Gastrocnemius medialis (tissue), 4 donors: ENCODE results near the gene TMEM130. TPM values are rescaled to one million over a fixed set of nuclear protein-coding genes. Genes with fewer than 3 reads are reported as not detected.
"Not testable (repeated sequence)": the region's sequence is repeated elsewhere in the genome, so short reads cannot be mapped to it uniquely, and the experiment has no call there.

Experiments
- ATAC-seq, 2 donors: fragments of 150-250 bp; one replicate each; pipeline ENCODE4 v1.9.1; 2016
- DNase-seq, 2 donors: peaks; one replicate each; pipeline ENCODE4 v3.0.0-alpha.2; 2019
- H3K27ac ChIP-seq, 4 donors: fragments of 200-600 bp; sonication (generic); 1 replicate in 1 of 4; 2 replicates in 3 of 4; pipeline ENCODE4 v1.5.1; 2016 to 2018; ENCODE audit warnings: mild to moderate bottlenecking in 2 of 4, moderate library complexity in 1 of 4
- H3K27me3 ChIP-seq, 3 donors: fragments of 200-600 bp; sonication (generic) in 2 of 3; 1 replicate in 1 of 3; 2 replicates in 2 of 3; pipeline versions ENCODE4 v1.5.1 to v1.6.0; 2016 to 2019; ENCODE audit warnings: mild to moderate bottlenecking in 1 of 3, moderate library complexity in 1 of 3
- H3K36me3 ChIP-seq, 2 donors: fragments of 200-600 bp; sonication (generic) in 1 of 2; one replicate each; pipeline ENCODE4 v1.5.1; 2017 to 2018
- H3K4me1 ChIP-seq, 2 donors: fragments of 200-600 bp; sonication (generic) in 1 of 2; one replicate each; pipeline ENCODE4 v1.5.1; 2016 to 2017; ENCODE audit warnings: mild to moderate bottlenecking in 2 of 2
- H3K4me3 ChIP-seq, 4 donors: fragments of 200-600 bp; sonication (generic) in 3 of 4; 1 replicate in 1 of 4; 2 replicates in 3 of 4; pipeline ENCODE4 v1.5.1; 2016 to 2019; ENCODE audit warnings: mild to moderate bottlenecking in 2 of 4
- H3K9me3 ChIP-seq, 3 donors: fragments of 200-600 bp; sonication (generic) in 2 of 3; 1 replicate in 1 of 3; 2 replicates in 2 of 3; pipeline ENCODE4 v1.5.1; 2016 to 2019
- POLR2A ChIP-seq, 2 donors: fragments of 450-650 bp; IDR thresholded peaks; one replicate each; pipeline ENCODE4 v1.6.1; 2017; ENCODE audit warnings: antibody characterized with exemption in 2 of 2, mild to moderate bottlenecking in 2 of 2, moderate library complexity in 2 of 2
- in situ Hi-C, 4 donors: fragments of 200-750 bp; cut with MboI; loops; one replicate each; pipeline versions ENCODE4 v1.15.0 to v1.8.0; 2017; ENCODE audit warnings: low sequenced_read_pairs in 4 of 4
- intact Hi-C: fragments of 100-400 bp; cut with DNase I; formaldehyde crosslinking; loops from one replicate; pipeline ENCODE4 v1.15.1; 2023; ENCODE audit warnings: low total_unique reads
- total RNA-seq, 4 donors: library from RNA; depleted of rRNA; stranded (reverse); fragments of >200 nt; gene quantifications; one replicate each; pipeline versions ENCODE4 v1.1.0 to v1.2.3, GENCODE V29; 2016
- TF ChIP-seq, protein P1 (sequence below), 5 experiments: fragments of 450-650 bp in 3 of 5; fragments of 200-600 bp in 2 of 5; sonication (generic) in 2 of 5; IDR thresholded peaks in 4 of 5; conservative IDR thresholded peaks in 1 of 5; 1 replicate in 4 of 5; 2 replicates in 1 of 5; pipeline ENCODE4 v1.5.1; 2016 to 2019; ENCODE audit warnings: antibody characterized with exemption in 5 of 5, mild to moderate bottlenecking in 3 of 5, moderate library complexity in 3 of 5

TMEM130 gene
- total RNA-seq, 4 donors from 2014 or later, result not detected

GRCh38 chr7:98875501-98875900 lies 5.7 kb upstream of the TMEM130 start:
- DNase-seq, result no peak
- Histone ChIP-seq H3K36me3 (no peaks in the 10 kb centered on the region), H3K4me1 (peaks cover 11 to 13% of the 10 kb centered on the region in 2 donors), H3K27ac (no peak overlapping the region), H3K27me3 (peaks cover 8 to 10% (median 10%) of the 10 kb centered on the region in 3 donors), H3K4me3 (no peak overlapping the region), H3K9me3 (no peaks in the 10 kb centered on the region)
- intact Hi-C loops, result loop anchor here (10.0 kb wide), 1 partner anchor 591 kb away; the partner anchor contains the start of gene BRI3
- no peak for TF ChIP-seq POLR2A (IDR thresholded peaks at IDR 0.05)
- TF ChIP-seq, protein P1, sequence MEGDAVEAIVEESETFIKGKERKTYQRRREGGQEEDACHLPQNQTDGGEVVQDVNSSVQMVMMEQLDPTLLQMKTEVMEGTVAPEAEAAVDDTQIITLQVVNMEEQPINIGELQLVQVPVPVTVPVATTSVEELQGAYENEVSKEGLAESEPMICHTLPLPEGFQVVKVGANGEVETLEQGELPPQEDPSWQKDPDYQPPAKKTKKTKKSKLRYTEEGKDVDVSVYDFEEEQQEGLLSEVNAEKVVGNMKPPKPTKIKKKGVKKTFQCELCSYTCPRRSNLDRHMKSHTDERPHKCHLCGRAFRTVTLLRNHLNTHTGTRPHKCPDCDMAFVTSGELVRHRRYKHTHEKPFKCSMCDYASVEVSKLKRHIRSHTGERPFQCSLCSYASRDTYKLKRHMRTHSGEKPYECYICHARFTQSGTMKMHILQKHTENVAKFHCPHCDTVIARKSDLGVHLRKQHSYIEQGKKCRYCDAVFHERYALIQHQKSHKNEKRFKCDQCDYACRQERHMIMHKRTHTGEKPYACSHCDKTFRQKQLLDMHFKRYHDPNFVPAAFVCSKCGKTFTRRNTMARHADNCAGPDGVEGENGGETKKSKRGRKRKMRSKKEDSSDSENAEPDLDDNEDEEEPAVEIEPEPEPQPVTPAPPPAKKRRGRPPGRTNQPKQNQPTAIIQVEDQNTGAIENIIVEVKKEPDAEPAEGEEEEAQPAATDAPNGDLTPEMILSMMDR (IDR thresholded peaks at IDR 0.05 in 4 of 5, conservative IDR thresholded peaks at IDR 0.05 in 1 of 5), result no peak
- in situ Hi-C loops, result no loop called here
- no peak for ATAC-seq

- Histone ChIP-seq H3K4me3 (no peak overlapping the region), H3K36me3 (no peaks in the 10 kb centered on the region), H3K4me1 (peaks cover 6 to 8% of the 10 kb centered on the region in 2 donors), H3K27ac (no peak overlapping the region), H3K9me3 (no peaks in the 10 kb centered on the region), H3K27me3 (peaks cover 10 to 14% (median 10%) of the 10 kb centered on the region in 3 donors)
- TF ChIP-seq, protein P1 (IDR thresholded peaks at IDR 0.05 in 4 of 5, conservative IDR thresholded peaks at IDR 0.05 in 1 of 5), result no peak
- no peak for TF ChIP-seq POLR2A (IDR thresholded peaks at IDR 0.05)
- DNase-seq, result no peak
- intact Hi-C loops (loop anchor here (10.0 kb wide), 1 partner anchor 590 kb away; the partner anchor contains the start of gene BRI3), in situ Hi-C loops (no loop called here)
- ATAC-seq, result no peak
Observed at GRCh38 chr7:98874942-98875341, 5.1 kb upstream of the TMEM130 start.

DNA sequence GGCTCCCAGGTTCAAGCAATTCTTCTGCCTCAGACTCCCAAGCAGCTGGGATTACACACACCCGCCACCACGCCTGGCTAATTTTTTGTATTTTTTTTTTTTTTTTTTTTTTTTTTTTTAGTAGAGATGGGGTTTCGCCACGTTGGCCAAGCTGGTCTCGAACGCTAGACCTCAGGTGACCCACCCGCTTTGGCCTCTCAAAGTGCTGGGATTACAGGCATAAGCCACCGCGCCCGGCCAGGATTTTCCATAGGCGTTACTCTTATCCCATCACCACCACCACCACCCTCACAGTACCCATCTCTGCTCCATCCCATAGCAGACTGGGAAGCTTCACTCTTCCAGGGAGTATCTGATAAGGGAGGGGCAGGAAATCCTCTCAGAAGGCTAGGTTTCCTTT lies 3.8 kb upstream of the TMEM130 start:
- H3K36me3 ChIP-seq, H3K27ac ChIP-seq, H3K4me1 ChIP-seq, ATAC-seq, in situ Hi-C loops, H3K4me3 ChIP-seq, DNase-seq, H3K9me3 ChIP-seq: not testable (repeated sequence)
- H3K27me3 ChIP-seq, result peaks cover 15 to 22% (median 21%) of the 10 kb centered on the region in 3 donors
- intact Hi-C loops, result loop anchor here (10.0 kb wide), 1 partner anchor 589 kb away; the partner anchor contains the start of gene BRI3

- TF ChIP-seq, protein P1 (IDR thresholded peaks at IDR 0.05 in 4 of 5, conservative IDR thresholded peaks at IDR 0.05 in 1 of 5), result peak in 1 of 5 experiments; percentile 20
- TF ChIP-seq POLR2A (IDR thresholded peaks at IDR 0.05), result no peak
- Histone ChIP-seq H3K27ac (no peak overlapping the region), H3K4me1 (no peaks in the 10 kb centered on the region), H3K36me3 (no peaks in the 10 kb centered on the region), H3K9me3 (no peaks in the 10 kb centered on the region), H3K4me3 (no peak overlapping the region), H3K27me3 (peaks cover 15 to 23% (median 22%) of the 10 kb centered on the region in 3 donors)
- DNase-seq, result no peak
- intact Hi-C loops (loop anchor here (10.0 kb wide), 1 partner anchor 588 kb away; the partner anchor contains the start of gene BRI3), in situ Hi-C loops (no loop called here)
- no peak for ATAC-seq
Observed at GRCh38 chr7:98872328-98872924, 2.6 kb upstream of the TMEM130 start.

GRCh38 chr7:98870807-98871491 lies 1.1 kb upstream of the TMEM130 start:
- DNase-seq (no peak), ATAC-seq (no peak)
- intact Hi-C loops, result loop anchor here (10.0 kb wide), 1 partner anchor 586 kb away; the partner anchor contains the start of gene BRI3
- TF ChIP-seq, protein P1 (IDR thresholded peaks at IDR 0.05 in 4 of 5, conservative IDR thresholded peaks at IDR 0.05 in 1 of 5), result no peak
- no peak for TF ChIP-seq POLR2A (IDR thresholded peaks at IDR 0.05)
- Histone ChIP-seq H3K4me1 (no peaks in the 10 kb centered on the region), H3K9me3 (no peaks in the 10 kb centered on the region), H3K27ac (no peak overlapping the region), H3K36me3 (no peaks in the 10 kb centered on the region), H3K4me3 (no peak overlapping the region), H3K27me3 (peaks cover 15 to 23% (median 22%) of the 10 kb centered on the region in 3 donors)
- in situ Hi-C loops, result no loop called here
